Activated CD8-positive, alpha-beta memory T cell treated with anti-CD3 and anti-CD28 coated beads for 36 hours (primary cell): ENCODE measurements around the gene YTHDC2. TPM values are rescaled to one million over a fixed set of nuclear protein-coding genes. Genes with fewer than 3 reads are reported as not detected.

ENCODE experiments used
- CTCF ChIA-PET: fragments of 350-600 bp; sonication (Branson Sonifier 250); formaldehyde crosslinking; loops from one replicate; lab custom pipeline; 2021; ENCODE audit warnings: antibody characterized with exemption; lab: Charles Lee
- POLR2A ChIA-PET: fragments of 350-600 bp; sonication (Branson Sonifier 250); formaldehyde crosslinking; loops from one replicate; lab custom pipeline; 2021; ENCODE audit warnings: antibody characterized with exemption; lab: Charles Lee
- total RNA-seq, 2 experiments: library from RNA; stranded (reverse); gene quantifications; one replicate each; pipeline ENCODE4 v1.2.3, GENCODE V29; 2021

The YTHDC2 gene
- total RNA-seq, 2 experiments from 2014 or later = 25.4 to 26.4 TPM

DNA sequence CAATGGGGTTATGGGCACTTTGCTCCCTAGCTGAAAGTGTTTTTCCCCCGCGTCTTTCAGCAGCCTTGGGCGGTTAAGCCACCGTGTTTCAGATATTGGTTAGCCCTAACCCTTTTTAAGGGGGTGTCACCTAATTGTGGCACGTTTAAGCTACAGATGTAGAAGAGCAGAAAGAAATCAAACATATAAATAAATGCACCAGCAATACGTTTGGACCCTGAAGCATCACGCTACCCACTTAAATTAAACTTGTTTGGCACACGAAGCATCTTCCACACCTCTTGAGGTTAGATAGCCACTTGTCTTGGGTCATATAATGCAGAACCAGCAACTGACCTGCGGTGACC is 768 bp downstream of the YTHDC2 start:
- CTCF ChIA-PET = interaction anchor here (1.3 to 1.9 kb wide), 2 partner anchors 135 to 518 kb away, joined by 5 to 6 read pairs; no protein-coding TSS in a partner anchor
- POLR2A ChIA-PET = no interaction called here

DNA sequence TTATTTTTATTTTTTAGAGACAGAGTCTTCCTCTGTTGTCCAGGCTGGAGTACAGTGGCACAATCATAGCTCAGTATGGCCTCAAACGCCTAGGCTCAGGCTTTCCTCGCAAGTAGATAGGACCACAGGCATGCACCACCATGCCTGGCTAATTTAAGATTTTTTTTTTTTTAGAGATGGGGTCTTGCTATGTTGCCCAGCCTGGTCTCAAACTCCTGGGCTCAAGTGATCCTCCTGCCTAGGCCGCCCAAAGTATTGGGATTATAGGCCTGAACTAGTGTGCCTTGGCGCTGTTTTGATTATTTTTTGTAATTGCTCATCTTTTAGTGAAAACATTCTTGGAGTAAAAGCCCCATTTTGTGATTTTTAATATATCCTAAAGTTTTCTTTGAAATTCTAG is 5.4 kb downstream of the YTHDC2 start:
- ChIA-PET POLR2A (no interaction called here), CTCF (no interaction called here)

GRCh38 chr5:113519412-113519811 is 5.9 kb downstream of the YTHDC2 start:
- CTCF ChIA-PET = no interaction called here
- POLR2A ChIA-PET = no interaction called here

- ChIA-PET POLR2A (no interaction called here), CTCF (no interaction called here)
Measured at GRCh38 chr5:113520429-113520828, 6.9 kb downstream of the YTHDC2 start.

GRCh38 chr5:113520899-113521298 is 7.4 kb downstream of the YTHDC2 start:
- POLR2A ChIA-PET = no interaction called here

GRCh38 chr5:113523168-113523567 is 9.7 kb downstream of the YTHDC2 start:
- ChIA-PET POLR2A (no interaction called here), CTCF (no interaction called here)

More at GRCh38 chr5:113520899-113521298, 7.4 kb downstream of the YTHDC2 start:
- CTCF ChIA-PET = no interaction called here

- POLR2A ChIA-PET = no interaction called here
Measured at GRCh38 chr5:113524927-113525326, 11.4 kb downstream of the YTHDC2 start.

DNA sequence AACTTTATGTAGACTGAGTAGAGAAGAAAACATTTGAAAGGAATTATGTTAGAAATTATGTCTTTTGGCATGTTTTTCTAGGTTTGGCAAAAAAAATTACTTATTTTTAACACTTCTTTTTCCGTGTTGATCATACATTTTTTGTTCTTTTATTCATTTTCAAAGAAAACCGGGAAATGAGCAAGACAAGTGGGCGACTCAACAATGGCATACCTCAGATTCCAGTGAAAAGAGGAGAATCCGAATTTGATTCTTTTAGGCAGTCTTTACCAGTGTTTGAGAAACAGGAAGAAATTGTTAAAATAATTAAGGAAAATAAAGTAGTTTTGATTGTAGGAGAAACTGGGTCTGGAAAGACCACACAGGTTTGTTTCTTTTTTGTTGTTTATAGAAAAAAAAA is 12.9 kb downstream of the YTHDC2 start:
- CTCF ChIA-PET = no interaction called here
- POLR2A ChIA-PET = no interaction called here

More at GRCh38 chr5:113524927-113525326, 11.4 kb downstream of the YTHDC2 start:
- CTCF ChIA-PET = no interaction called here

GRCh38 chr5:113527746-113528145 is 14.3 kb downstream of the YTHDC2 start:
- CTCF ChIA-PET = no interaction called here

DNA sequence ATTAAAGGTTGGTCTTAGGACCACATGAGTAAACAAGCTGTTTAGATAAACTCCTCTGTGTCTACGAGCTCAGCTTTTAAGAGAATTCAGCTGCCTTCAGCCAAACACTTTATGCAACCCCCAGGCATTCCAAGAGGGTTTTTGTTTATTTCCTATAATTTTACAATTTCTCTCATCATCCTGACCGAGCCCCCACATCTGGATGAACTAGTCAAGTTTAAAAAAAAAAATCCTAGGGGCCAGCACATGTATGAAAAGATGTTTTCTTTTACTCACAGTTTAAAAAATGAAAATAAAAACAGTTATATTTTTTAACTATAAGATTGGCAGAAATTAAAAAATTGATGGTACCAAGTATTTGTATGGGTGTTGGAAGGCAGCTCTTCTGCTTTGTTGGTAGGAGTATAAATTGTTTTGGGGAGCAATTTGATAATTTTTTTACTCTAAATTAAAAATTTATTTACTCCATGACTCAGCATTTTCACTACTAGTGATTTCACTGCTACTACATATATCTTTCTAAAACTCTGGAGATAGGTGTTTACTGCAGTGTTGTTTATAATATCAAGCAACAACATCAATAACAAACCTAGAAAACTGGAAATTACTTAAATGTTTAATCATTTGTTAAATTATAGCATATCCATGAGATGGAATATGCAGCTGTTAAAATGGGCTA is 18.1 kb downstream of the YTHDC2 start:
- ChIA-PET CTCF (no interaction called here), POLR2A (no interaction called here)

More at GRCh38 chr5:113527746-113528145, 14.3 kb downstream of the YTHDC2 start:
- POLR2A ChIA-PET = no interaction called here

GRCh38 chr5:113538313-113538712 is 24.8 kb downstream of the YTHDC2 start:
- ChIA-PET POLR2A (no interaction called here), CTCF (no interaction called here)

GRCh38 chr5:113546703-113547183 is 33.2 kb downstream of the YTHDC2 start:
- ChIA-PET POLR2A (no interaction called here), CTCF (no interaction called here)

- ChIA-PET CTCF (no interaction called here), POLR2A (no interaction called here)
Measured at GRCh38 chr5:113548396-113548795, 34.9 kb downstream of the YTHDC2 start.

DNA sequence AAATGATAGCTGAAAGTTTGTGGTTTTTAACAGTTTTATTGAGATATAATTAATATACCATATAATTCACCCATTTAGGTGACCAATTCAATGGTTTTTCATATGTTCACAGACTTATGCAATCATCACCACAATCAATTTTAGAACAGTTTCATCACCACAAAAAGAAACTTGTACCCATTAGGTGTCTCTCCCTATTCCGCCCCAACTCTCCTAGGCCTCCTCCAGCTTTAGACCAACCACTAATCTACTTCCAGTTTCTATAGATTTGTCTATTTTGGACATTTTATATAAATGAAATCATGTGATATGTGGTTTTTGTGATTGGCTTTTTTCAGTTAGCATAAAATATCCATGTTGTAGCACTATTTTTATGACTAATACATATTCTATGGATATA is 38.6 kb downstream of the YTHDC2 start:
- ChIA-PET CTCF (no interaction called here), POLR2A (no interaction called here)

DNA sequence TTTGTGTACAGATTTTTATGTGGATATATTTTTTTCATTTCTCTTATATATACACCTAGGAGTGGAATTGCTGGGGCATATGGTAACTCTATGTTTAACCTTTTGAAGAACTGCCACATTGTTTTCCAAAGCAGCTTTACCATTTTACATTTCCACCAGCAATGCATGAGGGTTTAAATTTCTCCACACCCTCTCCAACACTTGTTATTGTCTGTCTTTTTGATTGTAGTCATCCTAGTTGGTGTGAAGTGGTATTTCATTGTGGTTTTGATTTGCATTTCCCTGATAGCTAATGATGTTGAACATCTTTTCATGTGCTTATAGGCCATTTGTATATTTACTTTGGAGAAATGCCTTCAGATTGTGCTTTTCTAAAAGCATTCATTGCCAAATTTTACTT is 39.1 kb downstream of the YTHDC2 start:
- CTCF ChIA-PET = no interaction called here
- POLR2A ChIA-PET = no interaction called here

GRCh38 chr5:113562828-113563400 is 49.4 kb downstream of the YTHDC2 start:
- POLR2A ChIA-PET = no interaction called here
- CTCF ChIA-PET = no interaction called here

GRCh38 chr5:113569396-113569795 is 55.9 kb downstream of the YTHDC2 start:
- POLR2A ChIA-PET = no interaction called here
- CTCF ChIA-PET = interaction anchor here (0.9 kb wide), 1 partner anchor 16 kb away, joined by 3 read pairs; no protein-coding TSS in a partner anchor

GRCh38 chr5:113572716-113573115 is 59.2 kb downstream of the YTHDC2 start:
- POLR2A ChIA-PET = no interaction called here
- CTCF ChIA-PET = no interaction called here

GRCh38 chr5:113574417-113574816 is 60.9 kb downstream of the YTHDC2 start:
- CTCF ChIA-PET = no interaction called here

DNA sequence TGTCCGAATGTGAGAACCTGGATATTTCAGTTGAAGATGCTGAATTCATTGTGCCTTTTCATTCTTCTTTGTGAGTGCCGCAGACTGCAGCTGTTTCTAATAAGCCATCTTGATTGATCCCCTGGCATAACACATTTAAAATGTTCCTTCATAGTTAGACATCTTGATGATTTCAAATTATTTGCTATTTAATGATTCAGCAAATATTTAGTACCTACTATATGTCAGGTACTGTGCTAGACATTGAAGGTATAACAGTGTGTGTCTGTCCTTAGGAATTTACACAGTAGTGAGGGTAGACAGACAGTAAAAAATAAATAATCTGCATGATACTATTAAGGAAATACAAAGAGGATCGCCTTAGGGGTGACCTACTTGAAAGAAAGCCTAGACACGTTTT is 61.6 kb downstream of the YTHDC2 start:
- CTCF ChIA-PET = no interaction called here

More at GRCh38 chr5:113574417-113574816, 60.9 kb downstream of the YTHDC2 start:
- POLR2A ChIA-PET = no interaction called here

GRCh38 chr5:113578091-113578490 is 64.6 kb downstream of the YTHDC2 start:
- CTCF ChIA-PET = no interaction called here
- POLR2A ChIA-PET = no interaction called here

More for the DNA sequence above, 61.6 kb downstream of the YTHDC2 start:
- POLR2A ChIA-PET = no interaction called here
